Ovary (tissue), 9 donors: ENCODE measurements around the gene NELFB. TPM values are rescaled to one million over a fixed set of nuclear protein-coding genes. Genes with fewer than 3 reads are reported as not detected.

ENCODE experiments used
- DNase-seq, 5 donors: peaks; one replicate each; pipeline ENCODE4 v3.0.0-alpha.2; 2019 to 2020
- H3K27ac ChIP-seq, 2 donors: fragments of 200-600 bp; one replicate each; pipeline versions ENCODE4 v1.5.1 to v1.8.0; 2019 to 2022
- H3K27me3 ChIP-seq: fragments of 200-600 bp; one replicate; pipeline ENCODE4 v1.8.0; 2022
- H3K36me3 ChIP-seq: fragments of 200-600 bp; sonication (generic); one replicate; pipeline ENCODE4 v1.5.1; 2019
- H3K4me1 ChIP-seq: one replicate; pipeline ENCODE4 v1.8.1; 2013; ENCODE audit warnings: mild to moderate bottlenecking, moderate library complexity; ENCODE audit not compliant: insufficient read depth
- H3K4me3 ChIP-seq: fragments of 200-600 bp; sonication (generic); one replicate; pipeline ENCODE4 v1.5.1; 2017
- H3K9me3 ChIP-seq, 2 donors: fragments of 200-600 bp in 1 of 2; sonication (generic) in 1 of 2; one replicate each; pipeline versions ENCODE4 v1.5.1 to v1.8.1; 2013 to 2019; ENCODE audit warnings: mild to moderate bottlenecking in 1 of 2, moderate library complexity in 1 of 2
- CTCF ChIP-seq, 3 donors: fragments of 450-650 bp in 2 of 3; fragments of 200-600 bp in 1 of 3; IDR thresholded peaks; one replicate each; pipeline versions ENCODE4 v1.5.1 to v1.8.0; 2016 to 2022; ENCODE audit warnings: antibody characterized with exemption in 3 of 3, mild to moderate bottlenecking in 1 of 3
- EP300 ChIP-seq: sonication (generic); formaldehyde crosslinking; IDR thresholded peaks from one replicate; pipeline ENCODE4 v1.6.1; 2017; ENCODE audit warnings: antibody characterized with exemption
- POLR2A ChIP-seq: fragments of 450-650 bp; IDR thresholded peaks from one replicate; pipeline ENCODE4 v1.6.1; 2017; ENCODE audit warnings: antibody characterized with exemption, mild to moderate bottlenecking, moderate library complexity
- WGBS, 3 donors: extraction: QIAGEN DNeasy Blood & Tissue Kit in 1 of 3; methylation state at CpG; one replicate each; pipeline versions ENCODE4 v1.1.5 to v1.1.7; 2013 to 2017; 5-methylcytosine and 5-hydroxymethylcytosine counted together
- intact Hi-C, 4 donors: fragments of 100-400 bp; cut with DNase I; formaldehyde crosslinking; loops; one replicate each; pipeline versions ENCODE4 v1.11.0 to v1.15.1; 2022 to 2023
- polyA plus RNA-seq, 2 donors: library from polyadenylated mRNA; stranded (reverse); fragments of 200-250 nt in 1 of 2; fragments of 350-450 nt in 1 of 2; fragmentation: Illumina TruSeq in 1 of 2; extraction: RNeasy Lipid Tissue Mini Kit (QIAGEN cat#74804) in 1 of 2; gene quantifications; one replicate each; pipeline ENCODE4 v1.2.3, GENCODE V29; 2013 to 2014
- total RNA-seq, 7 donors: library from RNA; depleted of rRNA in 2 of 7; stranded (reverse); fragments of >200 nt in 2 of 7; fragmentation: NEBNext Ultra II Directional in 3 of 7; extraction: Animal tissue kit (Norgen Biotek cat#: 25700) in 3 of 7; gene quantifications; one replicate each; pipeline versions ENCODE4 v1.1.0 to v1.2.4, GENCODE V29; 2016 to 2023
- donor health status: DM: no; HTN: no; CAD: no; lungs with moderate emphysema.
- donor health status: DM: no; HTN: no; CAD: no.
- donor health status: Bipolar disorder and iron deficiency.
- donor health status: DM: yes; HTN: yes; CAD: no.
- donor health status: DM: no; HTN: no; CAD: no.
- donor health status: DM: yes; HTN: yes; CAD: no.

Gene NELFB
- total and polyA plus RNA-seq, 9 donors = 10.9 to 56.6 (median 44.5) TPM

GRCh38 chr9:137217276-137218211 is 37.6 kb upstream of the NELFB start:
- Histone ChIP-seq H3K4me1 (peaks cover 6% of the 10 kb centered on the region), H3K9me3 (no peaks in the 10 kb centered on the region), H3K4me3 (peak overlapping the region; percentile 14), H3K36me3 (no peaks in the 10 kb centered on the region), H3K27me3 (no peaks in the 10 kb centered on the region), H3K27ac (no peak overlapping the region)
- WGBS, 3 donors = 40 to 66% (median 46%) methylated on average over 16 to 36 of the region's 36 CpGs
- DNase-seq = peak in 3 of 5 donors; percentile 51 to 72 (median 59)
- intact Hi-C loops = no loop called here
- TF ChIP-seq CTCF (IDR thresholded peaks at IDR 0.05) = no peak
- no peak for TF ChIP-seq POLR2A
- TF ChIP-seq EP300 = no peak

GRCh38 chr9:137218212-137218753 is 36.8 kb upstream of the NELFB start:
- Histone ChIP-seq H3K36me3 (no peaks in the 10 kb centered on the region), H3K4me1 (peaks cover 11% of the 10 kb centered on the region), H3K27ac (no peak overlapping the region), H3K4me3 (no peak overlapping the region), H3K27me3 (no peaks in the 10 kb centered on the region), H3K9me3 (no peaks in the 10 kb centered on the region)
- 81 to 92% (median 90%) methylated on average over 20 to 30 of the region's 30 CpGs for WGBS, 3 donors
- DNase-seq = no peak
- intact Hi-C loops = no loop called here
- TF ChIP-seq EP300 (no peak), POLR2A (no peak), CTCF (IDR thresholded peaks at IDR 0.05) (no peak)

GRCh38 chr9:137218754-137219271 is 36.3 kb upstream of the NELFB start:
- no peaks in the 10 kb centered on the region for H3K9me3 ChIP-seq
- WGBS, 3 donors = 25 to 35% (median 28%) methylated on average over 12 of the region's 12 CpGs
- no peaks in the 10 kb centered on the region for H3K36me3 ChIP-seq
- no peaks in the 10 kb centered on the region for H3K27me3 ChIP-seq
- no peak overlapping the region for H3K4me3 ChIP-seq
- intact Hi-C loops = no loop called here
- DNase-seq = no peak
- no peak overlapping the region for H3K27ac ChIP-seq
- TF ChIP-seq CTCF (IDR thresholded peaks at IDR 0.05) (no peak), EP300 (no peak), POLR2A (no peak)
- H3K4me1 ChIP-seq = peaks cover 11% of the 10 kb centered on the region

GRCh38 chr9:137219757-137220316 is 35.3 kb upstream of the NELFB start:
- intact Hi-C loops = loop anchor here in 1 of 4 donors (10.0 kb wide), 1 partner anchor 435 kb away; no protein-coding TSS in a partner anchor
- peaks cover 11% of the 10 kb centered on the region for H3K4me1 ChIP-seq
- 81 to 89% (median 86%) methylated on average over 10 of the region's 10 CpGs for WGBS, 3 donors
- no peak for DNase-seq
- no peak overlapping the region for H3K27ac ChIP-seq
- no peaks in the 10 kb centered on the region for H3K27me3 ChIP-seq
- H3K9me3 ChIP-seq = no peaks in the 10 kb centered on the region
- no peaks in the 10 kb centered on the region for H3K36me3 ChIP-seq
- H3K4me3 ChIP-seq = no peak overlapping the region
- TF ChIP-seq CTCF (IDR thresholded peaks at IDR 0.05) (no peak), EP300 (no peak), POLR2A (no peak)
